ENCODE data around the gene SYK.

DNA sequence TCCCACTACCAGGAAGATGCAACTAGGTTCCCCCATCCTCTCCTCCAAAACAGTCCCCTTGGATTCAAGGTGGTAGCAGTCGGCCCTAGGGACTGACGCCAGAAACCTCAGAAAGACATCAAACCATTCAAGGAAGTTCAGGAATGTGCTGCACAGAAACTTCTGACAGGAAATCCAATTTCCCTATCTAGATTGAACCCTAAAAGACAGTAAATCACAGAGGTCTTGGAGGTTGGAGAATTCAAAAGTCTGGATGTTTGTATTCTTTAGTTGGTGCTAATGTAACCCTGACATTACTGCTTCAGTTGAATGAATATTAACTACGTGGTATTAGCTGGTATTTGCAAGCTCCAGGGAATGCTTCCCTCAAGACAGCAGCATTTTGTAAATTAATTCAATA, 125.3 kb downstream of the SYK start:
- TF ChIP-seq, protein P1, sequence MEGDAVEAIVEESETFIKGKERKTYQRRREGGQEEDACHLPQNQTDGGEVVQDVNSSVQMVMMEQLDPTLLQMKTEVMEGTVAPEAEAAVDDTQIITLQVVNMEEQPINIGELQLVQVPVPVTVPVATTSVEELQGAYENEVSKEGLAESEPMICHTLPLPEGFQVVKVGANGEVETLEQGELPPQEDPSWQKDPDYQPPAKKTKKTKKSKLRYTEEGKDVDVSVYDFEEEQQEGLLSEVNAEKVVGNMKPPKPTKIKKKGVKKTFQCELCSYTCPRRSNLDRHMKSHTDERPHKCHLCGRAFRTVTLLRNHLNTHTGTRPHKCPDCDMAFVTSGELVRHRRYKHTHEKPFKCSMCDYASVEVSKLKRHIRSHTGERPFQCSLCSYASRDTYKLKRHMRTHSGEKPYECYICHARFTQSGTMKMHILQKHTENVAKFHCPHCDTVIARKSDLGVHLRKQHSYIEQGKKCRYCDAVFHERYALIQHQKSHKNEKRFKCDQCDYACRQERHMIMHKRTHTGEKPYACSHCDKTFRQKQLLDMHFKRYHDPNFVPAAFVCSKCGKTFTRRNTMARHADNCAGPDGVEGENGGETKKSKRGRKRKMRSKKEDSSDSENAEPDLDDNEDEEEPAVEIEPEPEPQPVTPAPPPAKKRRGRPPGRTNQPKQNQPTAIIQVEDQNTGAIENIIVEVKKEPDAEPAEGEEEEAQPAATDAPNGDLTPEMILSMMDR (IDR thresholded peaks at IDR 0.05): no peak
- TF ChIP-seq POLR2A (IDR thresholded peaks at IDR 0.05): no peak
- no peak for TF ChIP-seq POLR2AphosphoS5 (IDR thresholded peaks at IDR 0.05)
